ENCODE measurements around the gene R3HCC1L. TPM values are rescaled to one million over a fixed set of nuclear protein-coding genes. Genes with fewer than 3 reads are reported as not detected.
"Not testable (repeated sequence)": the region's sequence is repeated elsewhere in the genome, so short reads cannot be mapped to it uniquely, and the experiment has no call there.

Gene R3HCC1L
- total RNA-seq, 5 donors from 2014 or later (not counting 1 experiment from before 2014, with no cell fraction given): 21.5 to 23.4 (median 22.6) TPM

GRCh38 chr10:98128802-98129201 is 5.7 kb upstream of the R3HCC1L start:
- Mint-ChIP-seq H3K9me3 (peaks cover 2 to 10% (median 5%) of the 10 kb centered on the region in 3 donors), H3K4me1 (peaks cover 3 to 9% (median 7%) of the 10 kb centered on the region in 3 donors), H3K36me3 (no peaks in the 10 kb centered on the region), H3K4me3 (no peak overlapping the region), H3K27me3 (peaks cover 31 to 41% of the 10 kb centered on the region in 2 donors), H3K27ac (no peak overlapping the region)
- H3K9me3 ChIP-seq: no peaks in the 10 kb centered on the region
- ChIA-PET POLR2A (no interaction called here), CTCF (no interaction called here)
- DNase-seq: no peak
- H3K27ac ChIP-seq (ENCODE audit: low read length): no peak overlapping the region
- H3K36me3 ChIP-seq (ENCODE audit: control insufficient read depth in 2 of 2, extremely low read depth in 1 of 2, insufficient read depth in 1 of 2, low read length in 1 of 2): no peaks in the 10 kb centered on the region
- no peak overlapping the region for H3K4me3 ChIP-seq (ENCODE audit: control insufficient read depth in 1 of 2, extremely low read depth in 1 of 2, low read length in 1 of 2)
- 100% methylated on average over 1 of the region's 6 CpGs for WGBS (ENCODE audit: insufficient coverage)
- H3K27me3 ChIP-seq (replicated peaks in 1 of 2; ENCODE audit: control insufficient read depth in 2 of 2, extremely low read depth in 1 of 2, insufficient read depth in 2 of 2, low read length in 1 of 2): peaks cover 3 to 15% of the 10 kb centered on the region in 2 experiments
- no peak for ATAC-seq (replicated peaks in 1 of 4)
- H3K4me1 ChIP-seq (ENCODE audit: control insufficient read depth in 1 of 2, extremely low read depth in 1 of 2, insufficient read depth in 2 of 2, low read length in 2 of 2): no peaks in the 10 kb centered on the region

- Histone ChIP-seq H3K27ac (ENCODE audit: low read length) (no peak overlapping the region), H3K9me3 (no peaks in the 10 kb centered on the region), H3K27me3 (replicated peaks in 1 of 2; ENCODE audit: control insufficient read depth in 2 of 2, extremely low read depth in 1 of 2, insufficient read depth in 2 of 2, low read length in 1 of 2) (peaks cover 3% of the 10 kb centered on the region in 2 experiments), H3K4me3 (ENCODE audit: control insufficient read depth in 1 of 2, extremely low read depth in 1 of 2, low read length in 1 of 2) (no peak overlapping the region), H3K4me1 (ENCODE audit: control insufficient read depth in 1 of 2, extremely low read depth in 1 of 2, insufficient read depth in 2 of 2, low read length in 2 of 2) (peaks cover 7 to 14% of the 10 kb centered on the region in 2 experiments), H3K36me3 (ENCODE audit: control insufficient read depth in 2 of 2, extremely low read depth in 1 of 2, insufficient read depth in 1 of 2, low read length in 1 of 2) (no peaks in the 10 kb centered on the region)
- peaks cover 24 to 31% (median 27%) of the 10 kb centered on the region in 3 donors for H3K4me1 Mint-ChIP-seq
- DNase-seq (no peak), ATAC-seq (replicated peaks in 1 of 4) (no peak)
- H3K27me3 Mint-ChIP-seq: peaks cover 14 to 21% of the 10 kb centered on the region in 2 donors
- 100% methylated on average over 2 of the region's 3 CpGs for WGBS (ENCODE audit: insufficient coverage)
- POLR2A ChIA-PET: interaction anchor here in 1 of 2 donors (0.7 kb wide), 1 partner anchor 112 kb away, joined by 8 read pairs; no protein-coding TSS in a partner anchor
- H3K9me3 Mint-ChIP-seq: no peaks in the 10 kb centered on the region
- H3K4me3 Mint-ChIP-seq: no peak overlapping the region
- no peaks in the 10 kb centered on the region for H3K36me3 Mint-ChIP-seq
- CTCF ChIA-PET: interaction anchor here in 1 of 2 donors (0.6 to 0.7 kb wide), 2 partner anchors 52 to 1874 kb away, joined by 3 to 4 read pairs; no protein-coding TSS in a partner anchor
- H3K27ac Mint-ChIP-seq: no peak overlapping the region
Measured at GRCh38 chr10:98131619-98132018, 2.8 kb upstream of the R3HCC1L start.

- Mint-ChIP-seq H3K4me1 (peaks cover 38 to 45% (median 39%) of the 10 kb centered on the region in 3 donors), H3K4me3 (peak overlapping the region in 2 of 3 donors; percentile 42 to 86)
- H3K27ac ChIP-seq (ENCODE audit: low read length); H3K9me3 ChIP-seq; H3K27ac Mint-ChIP-seq; H3K9me3 Mint-ChIP-seq; DNase-seq; POLR2A ChIA-PET; H3K36me3 Mint-ChIP-seq; H3K4me3 ChIP-seq (ENCODE audit: control insufficient read depth in 1 of 2, extremely low read depth in 1 of 2, low read length in 1 of 2); H3K27me3 Mint-ChIP-seq; H3K36me3 ChIP-seq (ENCODE audit: control insufficient read depth in 2 of 2, extremely low read depth in 1 of 2, insufficient read depth in 1 of 2, low read length in 1 of 2); H3K27me3 ChIP-seq (replicated peaks in 1 of 2; ENCODE audit: control insufficient read depth in 2 of 2, extremely low read depth in 1 of 2, insufficient read depth in 2 of 2, low read length in 1 of 2); ATAC-seq (replicated peaks in 1 of 4): not testable (repeated sequence)
- WGBS (ENCODE audit: insufficient coverage): 96% methylated on average over 8 of the region's 9 CpGs
- peaks cover 14 to 19% of the 10 kb centered on the region in 2 experiments for H3K4me1 ChIP-seq (ENCODE audit: control insufficient read depth in 1 of 2, extremely low read depth in 1 of 2, insufficient read depth in 2 of 2, low read length in 2 of 2)
- CTCF ChIA-PET: interaction anchor here in 1 of 2 donors (0.5 kb wide), 1 partner anchor 309 kb away, joined by 4 read pairs; no protein-coding TSS in a partner anchor
Measured at GRCh38 chr10:98133075-98133752, 1.2 kb upstream of the R3HCC1L start.

GRCh38 chr10:98134117-98134430 is 383 bp upstream of the R3HCC1L start:
- ATAC-seq (replicated peaks in 1 of 4) (no peak), DNase-seq (no peak)
- Mint-ChIP-seq H3K4me3 (peak overlapping the region; percentile 81 to 88 (median 86)), H3K9me3 (no peaks in the 10 kb centered on the region), H3K36me3 (no peaks in the 10 kb centered on the region), H3K27ac (peak overlapping the region; percentile 93 to 97), H3K4me1 (peaks cover 44 to 50% (median 45%) of the 10 kb centered on the region in 3 donors), H3K27me3 (peaks cover 0 to under 1% of the 10 kb centered on the region in 2 donors)
- H3K9me3 ChIP-seq: no peaks in the 10 kb centered on the region
- H3K27me3 ChIP-seq (replicated peaks in 1 of 2; ENCODE audit: control insufficient read depth in 2 of 2, extremely low read depth in 1 of 2, insufficient read depth in 2 of 2, low read length in 1 of 2): peaks cover 0 to 3% of the 10 kb centered on the region in 2 experiments
- no peaks in the 10 kb centered on the region for H3K36me3 ChIP-seq (ENCODE audit: control insufficient read depth in 2 of 2, extremely low read depth in 1 of 2, insufficient read depth in 1 of 2, low read length in 1 of 2)
- peak overlapping the region; percentile 93 for H3K27ac ChIP-seq (ENCODE audit: low read length)
- ChIA-PET POLR2A (interaction anchor here in 1 of 2 donors (0.7 kb wide), 3 partner anchors 11 to 1599 kb away, joined by 3 to 4 read pairs (median 3); no protein-coding TSS in a partner anchor), CTCF (interaction anchor here (0.7 to 1.2 kb wide), 3 partner anchors 38 to 1302 kb away, joined by 3 to 8 read pairs (median 3); no protein-coding TSS in a partner anchor)
- H3K4me3 ChIP-seq (ENCODE audit: control insufficient read depth in 1 of 2, extremely low read depth in 1 of 2, low read length in 1 of 2): peak overlapping the region; percentile 93 to 95
- WGBS (ENCODE audit: insufficient coverage): 72% methylated on average over 5 of the region's 5 CpGs
- H3K4me1 ChIP-seq (ENCODE audit: control insufficient read depth in 1 of 2, extremely low read depth in 1 of 2, insufficient read depth in 2 of 2, low read length in 2 of 2): peaks cover 18 to 26% of the 10 kb centered on the region in 2 experiments

- Mint-ChIP-seq H3K9me3 (no peaks in the 10 kb centered on the region), H3K36me3 (peaks cover 3% of the 10 kb centered on the region), H3K4me1 (peaks cover 56 to 63% (median 57%) of the 10 kb centered on the region in 3 donors), H3K27me3 (no peaks in the 10 kb centered on the region), H3K27ac (peak overlapping the region; percentile 93 to 97), H3K4me3 (peak overlapping the region; percentile 81 to 88 (median 86))
- ATAC-seq (replicated peaks in 1 of 4): no peak
- DNase-seq: peak in 1 of 35 experiments; percentile 7
- ChIA-PET CTCF (interaction anchor here in 1 of 2 donors (1.1 kb wide), 1 partner anchor 36 kb away, joined by 8 read pairs; no protein-coding TSS in a partner anchor), POLR2A (interaction anchor here (0.6 kb wide), 2 partner anchors 9 to 1596 kb away, joined by 3 read pairs; no protein-coding TSS in a partner anchor)
- Histone ChIP-seq H3K4me1 (ENCODE audit: control insufficient read depth in 1 of 2, extremely low read depth in 1 of 2, insufficient read depth in 2 of 2, low read length in 2 of 2) (peaks cover 18 to 26% of the 10 kb centered on the region in 2 experiments), H3K27ac (ENCODE audit: low read length) (peak overlapping the region; percentile 93), H3K9me3 (no peaks in the 10 kb centered on the region), H3K4me3 (ENCODE audit: control insufficient read depth in 1 of 2, extremely low read depth in 1 of 2, low read length in 1 of 2) (peak overlapping the region; percentile 93 to 95), H3K36me3 (ENCODE audit: control insufficient read depth in 2 of 2, extremely low read depth in 1 of 2, insufficient read depth in 1 of 2, low read length in 1 of 2) (no peaks in the 10 kb centered on the region), H3K27me3 (replicated peaks in 1 of 2; ENCODE audit: control insufficient read depth in 2 of 2, extremely low read depth in 1 of 2, insufficient read depth in 2 of 2, low read length in 1 of 2) (no peaks in the 10 kb centered on the region)
- WGBS (ENCODE audit: insufficient coverage): 9% methylated on average over 7 of the region's 13 CpGs
Measured at GRCh38 chr10:98135222-98135899, 904 bp downstream of the R3HCC1L start.

GRCh38 chr10:98136775-98137174 is 2.3 kb downstream of the R3HCC1L start:
- H3K27ac ChIP-seq (ENCODE audit: low read length); H3K27me3 Mint-ChIP-seq; CTCF ChIA-PET; H3K9me3 Mint-ChIP-seq; H3K27me3 ChIP-seq (replicated peaks in 1 of 2; ENCODE audit: control insufficient read depth in 2 of 2, extremely low read depth in 1 of 2, insufficient read depth in 2 of 2, low read length in 1 of 2); H3K9me3 ChIP-seq; H3K36me3 ChIP-seq (ENCODE audit: control insufficient read depth in 2 of 2, extremely low read depth in 1 of 2, insufficient read depth in 1 of 2, low read length in 1 of 2); H3K4me3 ChIP-seq (ENCODE audit: control insufficient read depth in 1 of 2, extremely low read depth in 1 of 2, low read length in 1 of 2); ATAC-seq (replicated peaks in 1 of 4); POLR2A ChIA-PET; H3K36me3 Mint-ChIP-seq; DNase-seq: not testable (repeated sequence)
- WGBS (ENCODE audit: insufficient coverage): 93% methylated on average over 9 of the region's 16 CpGs
- Mint-ChIP-seq H3K27ac (peak overlapping the region in 1 of 2 donors; percentile 25), H3K4me3 (peak overlapping the region in 1 of 3 donors; percentile 13), H3K4me1 (peaks cover 68 to 75% (median 72%) of the 10 kb centered on the region in 3 donors)
- peaks cover 18 to 26% of the 10 kb centered on the region in 2 experiments for H3K4me1 ChIP-seq (ENCODE audit: control insufficient read depth in 1 of 2, extremely low read depth in 1 of 2, insufficient read depth in 2 of 2, low read length in 2 of 2)

Data from T-cell (primary cell).